ENCODE measurements around the gene PHLDB1. TPM values are rescaled to one million over a fixed set of nuclear protein-coding genes. Genes with fewer than 3 reads are reported as not detected.
A peak's percentile ranks its signal among the peaks of the same experiment; 100 is the strongest.

The PHLDB1 gene
- total and polyA plus RNA-seq, 2 donors (not counting 3 experiments of a cell fraction or from before 2014, with no cell fraction given): 99.7 to 183 TPM

- dilution Hi-C loops (cut with MboI; ENCODE audit: extremely low pct_ligation_motif_present, low sequenced_read_pairs): no loop called here
- Histone ChIP-seq H4K20me1 (replicated peaks; ENCODE audit: control insufficient read depth, extremely low read depth, insufficient read depth, low read length) (no peaks in the 10 kb centered on the region), H3K9me1 (replicated peaks; ENCODE audit: control insufficient read depth, extremely low read depth, insufficient read depth, low read length) (no peaks in the 10 kb centered on the region), H3K4me2 (ENCODE audit: insufficient read depth, low read length) (peak overlapping the region; percentile 86), H3K27ac (ENCODE audit: insufficient read depth, low read depth, low read length) (peak overlapping the region; percentile 80), H3K79me2 (ENCODE audit: control insufficient read depth, insufficient read depth, low read length) (peaks cover 45% of the 10 kb centered on the region), H3K27me3 (ENCODE audit: control insufficient read depth in 2 of 2, insufficient read depth in 2 of 2, low read length in 2 of 2) (no peaks in the 10 kb centered on the region), H3K4me3 (replicated peaks in 1 of 3; ENCODE audit: insufficient read depth in 1 of 3, low read depth in 1 of 3, low read length in 3 of 3) (peak overlapping the region; percentile 39 to 60 (median 59)), H3K9ac (replicated peaks; ENCODE audit: extremely low read depth, insufficient read depth, low read length) (peak overlapping the region; percentile 83), H3K9me3 (replicated peaks; ENCODE audit: control insufficient read depth, insufficient read depth, low read length) (no peaks in the 10 kb centered on the region), H3K36me3 (ENCODE audit: control insufficient read depth in 2 of 2, extremely low read depth in 1 of 2, insufficient read depth in 2 of 2, low read length in 2 of 2) (peaks cover 3 to 10% of the 10 kb centered on the region in 2 experiments), H2AFZ (ENCODE audit: low read depth, low read length) (peak overlapping the region; percentile 1), H3K4me1 (ENCODE audit: control insufficient read depth, extremely low read depth, insufficient read depth, low read length) (peaks cover 47% of the 10 kb centered on the region)
- DNase-seq (ENCODE audit: low read depth, low spot score): peak; percentile 47
- POLR2A ChIA-PET: interaction anchor here (0.6 to 4.1 kb wide), 4 partner anchors 8 to 72 kb away, joined by 6 to 29 read pairs (median 10); no protein-coding TSS in a partner anchor
- FAIRE-seq: peak; percentile 62
- CTCF ChIA-PET: interaction anchor here (1.0 to 9.3 kb wide), 8 partner anchors 9 to 49 kb away, joined by 3 to 138 read pairs (median 6); no protein-coding TSS in a partner anchor
- BruUV-seq (replicated peaks): no TSS peak
- TF ChIP-seq GATA2 (IDR thresholded peaks at IDR 0.05; ENCODE audit: insufficient read depth, insufficient read length, low read depth, low read length) (no peak), MYC (IDR thresholded peaks at IDR 0.05; ENCODE audit: low read depth, low read length) (no peak), EZH2 (IDR thresholded peaks at IDR 0.05; ENCODE audit: borderline replicate concordance, low read depth, low read length, severe bottlenecking) (no peak), JUN (IDR thresholded peaks at IDR 0.05; ENCODE audit: borderline replicate concordance, insufficient read depth, insufficient read length, low read depth) (no peak), FOS (IDR thresholded peaks at IDR 0.05; ENCODE audit: borderline replicate concordance, insufficient read depth, low read length) (no peak)
- intact Hi-C loops (cut with micrococcal nuclease): loop anchor here (2.0 to 5.0 kb wide), 3 partner anchors 25 to 183 kb away; partner anchors contain the start of gene DDX6
Measured at GRCh38 chr11:118609380-118610224, 2.2 kb downstream of the PHLDB1 start.
